Measurements from ENCODE around the gene GNAO1.

The GNAO1 gene

GRCh38 chr16:56351481-56351880, 160.2 kb downstream of the GNAO1 start:
- DNase-seq, result no peak

GRCh38 chr16:56352351-56353053, 161.2 kb downstream of the GNAO1 start:
- peak in 1 of 5 donors; percentile 6 for DNase-seq

GRCh38 chr16:56353054-56353921, 162.0 kb downstream of the GNAO1 start:
- DNase-seq, result peak in 1 of 5 donors; percentile 8

- no peak for DNase-seq
Measured at GRCh38 chr16:56354016-56354415, 162.7 kb downstream of the GNAO1 start.

GRCh38 chr16:56354746-56355145, 163.5 kb downstream of the GNAO1 start:
- DNase-seq, result no peak

GRCh38 chr16:56355221-56355620, 163.9 kb downstream of the GNAO1 start:
- DNase-seq, result peak in 1 of 5 donors; percentile 5

GRCh38 chr16:56355786-56356275, 164.5 kb downstream of the GNAO1 start:
- DNase-seq, result peak in 1 of 5 donors; percentile 7

- peak; percentile 32 to 68 (median 39) for DNase-seq
Measured at GRCh38 chr16:56356276-56357240, 165.3 kb downstream of the GNAO1 start.

- peak in 1 of 5 donors; percentile 8 for DNase-seq
Measured at GRCh38 chr16:56357241-56357764, 166.0 kb downstream of the GNAO1 start.

GRCh38 chr16:56357765-56358322, 166.6 kb downstream of the GNAO1 start:
- DNase-seq, result no peak

GRCh38 chr16:56360117-56361008, 169.1 kb downstream of the GNAO1 start:
- DNase-seq, result no peak

GRCh38 chr16:56362057-56362655, 170.9 kb downstream of the GNAO1 start:
- DNase-seq, result no peak

- no peak for DNase-seq
Measured at GRCh38 chr16:56362706-56363105, 171.4 kb downstream of the GNAO1 start.

GRCh38 chr16:56363181-56363716, 172.0 kb downstream of the GNAO1 start:
- no peak for DNase-seq

- DNase-seq, result no peak
Measured at GRCh38 chr16:56363781-56364565, 172.7 kb downstream of the GNAO1 start.

GRCh38 chr16:56364865-56365264, 173.6 kb downstream of the GNAO1 start:
- DNase-seq, result no peak

GRCh38 chr16:56365552-56365951, 174.3 kb downstream of the GNAO1 start:
- DNase-seq, result no peak

GRCh38 chr16:56366945-56367344, 175.7 kb downstream of the GNAO1 start:
- DNase-seq, result no peak

GRCh38 chr16:56367764-56368163, 176.5 kb downstream of the GNAO1 start:
- no peak for DNase-seq
